GM12878 (cell line): ENCODE measurements around the gene IL1RAP. TPM values are rescaled to one million over a fixed set of nuclear protein-coding genes. Genes with fewer than 3 reads are reported as not detected.

ENCODE experiments used
- ATAC-seq: fragments of 200-7000 bp; cut with Tn5 transposase; 3 replicates; pipeline ENCODE4 v1.9.1; 2020; ENCODE audit warnings: mild to moderate bottlenecking, moderate library complexity
- BruUV-seq: library from RNA; stranded (reverse); fragments of 400-500 nt; replicated peaks from 2 replicates; lab custom pipeline; 2021; lab: Mats Ljungman, UMichigan
- CTCF ChIA-PET: fragments of 300-600 bp; sonication (Branson Sonifier 250); formaldehyde crosslinking; extraction: SDS; loops from one replicate; lab custom pipeline; 2021; ENCODE audit warnings: inconsistent platforms; lab: Yijun Ruan, JAX
- POLR2A ChIA-PET: fragments of 350-600 bp; formaldehyde crosslinking; extraction: SDS; loops from one replicate; lab custom pipeline; 2021; ENCODE audit warnings: inconsistent platforms; lab: Charles Lee
- RAD21 ChIA-PET: fragments of 300-600 bp; sonication (Branson Sonifier 250); formaldehyde crosslinking; loops from one replicate; lab custom pipeline; 2023; ENCODE audit warnings: antibody characterized with exemption; ENCODE audit not compliant: unreplicated experiment; lab: Charles Lee
- SMC1A ChIA-PET: fragments of 300-600 bp; sonication (Branson Sonifier 250); formaldehyde crosslinking; loops from one replicate; lab custom pipeline; 2023; ENCODE audit not compliant: unreplicated experiment, uncharacterized antibody; lab: Charles Lee
- DNase-seq: peaks from one replicate; pipeline ENCODE4 v3.0.0-alpha.2; 2011; ENCODE audit warnings: low read depth, low spot score
- FAIRE-seq: peaks from 3 replicates; lab custom pipeline; 2011; peaks lifted over from hg19 to GRCh38; lab: Jason Lieb, UNC
- H2AFZ ChIP-seq: 2 replicates; pipeline ENCODE4 v1.6.0; 2011; ENCODE audit warnings: low read depth, low read length, control low read depth; ENCODE audit not compliant: control insufficient read depth
- H3K27ac ChIP-seq: 2 replicates; pipeline ENCODE4 v1.5.1; 2011; ENCODE audit warnings: control low read depth; ENCODE audit not compliant: control insufficient read depth, insufficient read depth
- H3K27me3 ChIP-seq, 2 experiments: replicated peaks in 1 of 2; 2 replicates each; pipeline versions ENCODE4 v1.6.0 to v1.6.1; 2011; ENCODE audit warnings: low read length in 1 of 2; ENCODE audit not compliant: control insufficient read depth in 2 of 2, insufficient read depth in 2 of 2
- H3K36me3 ChIP-seq, 2 experiments: 2 replicates each; pipeline ENCODE4 v1.5.1; 2011; ENCODE audit warnings: low read length in 1 of 2; ENCODE audit not compliant: control insufficient read depth in 2 of 2, insufficient read depth in 2 of 2
- H3K4me1 ChIP-seq: 2 replicates; pipeline ENCODE4 v1.6.1; 2011; ENCODE audit warnings: mild to moderate bottlenecking, low read length, moderate library complexity, mixed read lengths; ENCODE audit not compliant: control insufficient read depth, insufficient read depth
- H3K4me2 ChIP-seq: 2 replicates; pipeline ENCODE4 v1.6.0; 2011; ENCODE audit warnings: control low read depth; ENCODE audit not compliant: control insufficient read depth, insufficient read depth
- H3K4me3 ChIP-seq: fragments of 200-600 bp; sonication (generic); 2 replicates; pipeline ENCODE4 v1.5.1; 2016
- H3K79me2 ChIP-seq: 2 replicates; pipeline ENCODE4 v1.6.0; 2011; ENCODE audit warnings: low read length; ENCODE audit not compliant: control insufficient read depth, insufficient read depth
- H3K9ac ChIP-seq: 2 replicates; pipeline ENCODE4 v1.8.0; 2011; ENCODE audit warnings: low read length, control low read depth, mixed read lengths; ENCODE audit not compliant: control insufficient read depth, insufficient read depth
- H3K9me3 ChIP-seq: replicated peaks from 3 replicates; pipeline ENCODE4 v1.5.1; 2011; ENCODE audit warnings: mild to moderate bottlenecking, low read length; ENCODE audit not compliant: control insufficient read depth, insufficient read depth
- H4K20me1 ChIP-seq: 2 replicates; pipeline ENCODE4 v1.6.0; 2011; ENCODE audit not compliant: control insufficient read depth, insufficient read depth
- ATF2 ChIP-seq: IDR thresholded peaks from 2 replicates; pipeline ENCODE4 v1.6.1; 2012; ENCODE audit warnings: low read length, inconsistent platforms
- ATF7 ChIP-seq: fragments of 450-650 bp; IDR thresholded peaks from 2 replicates; pipeline ENCODE4 v1.6.1; 2016; ENCODE audit warnings: low read depth, mild to moderate bottlenecking
- BACH1 ChIP-seq: fragments of 450-650 bp; IDR thresholded peaks from 2 replicates; pipeline ENCODE4 v1.6.1; 2017; ENCODE audit warnings: mild to moderate bottlenecking, borderline replicate concordance
- CBFB ChIP-seq: IDR thresholded peaks from 2 replicates; pipeline ENCODE4 v1.6.1; 2016; ENCODE audit warnings: antibody characterized with exemption, low read depth
- EP300 ChIP-seq, 2 experiments: fragments of 150-350 bp in 1 of 2; IDR thresholded peaks; 2 replicates each; pipeline ENCODE4 v1.6.1; 2011 to 2012; ENCODE audit warnings: low read depth in 2 of 2, low read length in 2 of 2, borderline replicate concordance in 1 of 2, improper control_type of control experiment in 1 of 2, inconsistent platforms in 1 of 2; ENCODE audit not compliant: control insufficient read depth in 1 of 2
- EZH2 ChIP-seq: IDR thresholded peaks from 2 replicates; pipeline ENCODE4 v1.6.1; 2012; ENCODE audit warnings: low read depth, mild to moderate bottlenecking, control low read depth, inconsistent platforms, low read length, borderline replicate concordance; ENCODE audit not compliant: control insufficient read depth
- GATAD2B ChIP-seq: fragments of 450-650 bp; conservative IDR thresholded peaks from 2 replicates; pipeline ENCODE4 v1.6.1; 2017; ENCODE audit warnings: low read depth, mild to moderate bottlenecking, moderate library complexity
- HCFC1 ChIP-seq: fragments of 150-350 bp; IDR thresholded peaks from 2 replicates; pipeline ENCODE4 v1.6.1; 2014; ENCODE audit warnings: low read length
- KDM1A ChIP-seq: fragments of 200-600 bp; sonication (generic); IDR thresholded peaks from 2 replicates; pipeline ENCODE4 v1.6.1; 2016; ENCODE audit warnings: borderline replicate concordance
- LARP7 ChIP-seq: fragments of 450-650 bp; IDR thresholded peaks from 2 replicates; pipeline ENCODE4 v1.6.1; 2017; ENCODE audit warnings: mild to moderate bottlenecking
- MXI1 ChIP-seq: fragments of 150-350 bp; IDR thresholded peaks from 2 replicates; pipeline ENCODE4 v1.6.1; 2011; ENCODE audit warnings: low read depth, mild to moderate bottlenecking, inconsistent platforms, low read length, improper control_type of control experiment
- PRDM15 ChIP-seq: fragments of 450-650 bp; formaldehyde crosslinking; IDR thresholded peaks from 2 replicates; pipeline ENCODE4 v1.4.0; 2020; ENCODE audit warnings: mild to moderate bottlenecking, moderate library complexity
- RAD21 ChIP-seq: IDR thresholded peaks from 2 replicates; pipeline ENCODE4 v1.6.1; 2011; ENCODE audit warnings: mild to moderate bottlenecking, low read depth, low read length, moderate library complexity; ENCODE audit not compliant: insufficient read depth
- RFX5 ChIP-seq: IDR thresholded peaks from 2 replicates; pipeline ENCODE4 v1.6.1; 2011; ENCODE audit warnings: low read depth, low read length, improper control_type of control experiment
- SMARCA5 ChIP-seq: fragments of 450-650 bp; IDR thresholded peaks from 2 replicates; pipeline ENCODE4 v1.6.1; 2017; ENCODE audit warnings: mild to moderate bottlenecking
- SPI1 ChIP-seq: IDR thresholded peaks from 2 replicates; pipeline ENCODE4 v1.6.1; 2011; ENCODE audit warnings: low read depth, mild to moderate bottlenecking, low read length, moderate library complexity, borderline replicate concordance; ENCODE audit not compliant: insufficient read depth
- YBX1 ChIP-seq: fragments of 450-650 bp; IDR thresholded peaks from 2 replicates; pipeline ENCODE4 v1.6.1; 2016; ENCODE audit warnings: antibody characterized with exemption
- ZNF24 ChIP-seq: fragments of 450-650 bp; IDR thresholded peaks from 2 replicates; pipeline ENCODE4 v1.6.1; 2017; ENCODE audit warnings: antibody characterized with exemption, mild to moderate bottlenecking
- WGBS: methylation state at CpG from one replicate; pipeline ENCODE4 v1.1.6; 2016; ENCODE audit warnings: low lambda C conversion rate; ENCODE audit not compliant: insufficient replicate concordance, insufficient coverage; ENCODE audit errors: missing lambda C conversion rate; 5-methylcytosine and 5-hydroxymethylcytosine counted together
- in situ Hi-C: fragments of 300-500 bp; cut with MboI; formaldehyde crosslinking; loops from 9 replicates; pipeline ENCODE4 v1.14.3; 2018; ENCODE audit warnings: mixed read lengths
- intact Hi-C: fragments of 100-400 bp; cut with micrococcal nuclease; formaldehyde crosslinking; loops from one replicate; pipeline ENCODE4 v1.14.2; 2022; ENCODE audit not compliant: unreplicated experiment
- polyA plus RNA-seq, 11 experiments: library from polyadenylated mRNA; depleted of rRNA in 4 of 11; unstranded in 6 of 11; stranded (reverse) in 5 of 11; fragments of >200 nt; fragmentation: Nextera tagmentation in 4 of 11; fragmentation: Illumina TruSeq in 1 of 11; extraction: Ambion mirVana in 4 of 11; extraction: Trizol in 1 of 11; gene quantifications; 1 replicate in 1 of 11; 2 replicates in 10 of 11; pipeline versions ENCODE4 v1.2.1 to v1.2.3, GENCODE V29; 2011 to 2016; ENCODE audit warnings: inconsistent platforms in 2 of 11, missing spikeins in 2 of 11, low read depth in 1 of 11
- total RNA-seq, 4 experiments: library from RNA; depleted of rRNA in 3 of 4; stranded (reverse); fragments of >200 nt in 3 of 4; fragmentation: Illumina TruSeq in 1 of 4; extraction: Trizol in 1 of 4; gene quantifications; 2 replicates each; pipeline versions ENCODE4 v1.2.1 to v1.2.3, GENCODE V29; 2013 to 2021

The IL1RAP gene
- total and polyA plus RNA-seq, 10 of the 15 experiments (the other 5 are each of a cell fraction or from before 2014, with no cell fraction given) = 0.17 to 1.0 (median 0.44) TPM; not detected in 1

DNA sequence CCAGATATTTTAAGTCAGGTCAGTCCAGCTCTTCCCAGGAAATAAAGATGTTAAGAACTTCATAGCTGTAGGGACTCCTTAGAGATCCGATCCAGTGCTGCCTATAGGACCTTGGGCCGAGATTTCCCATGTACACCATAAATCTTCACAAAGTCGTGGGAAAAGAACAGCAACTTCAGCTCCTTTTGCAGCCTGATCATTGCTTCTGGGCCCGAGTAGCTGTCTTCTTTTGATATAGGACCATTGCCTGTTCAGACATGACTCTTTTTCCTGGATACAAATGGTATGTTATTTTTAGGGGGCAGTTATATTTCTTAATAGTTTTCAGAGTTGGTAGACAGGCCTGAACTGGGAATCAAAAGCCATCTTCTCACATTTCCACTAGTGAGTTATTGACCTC lies 20.5 kb downstream of the IL1RAP start:
- ATAC-seq (no peak), FAIRE-seq (no peak), DNase-seq (no peak)
- H3K9ac ChIP-seq = no peak overlapping the region
- no peaks in the 10 kb centered on the region for H3K36me3 ChIP-seq
- no peak overlapping the region for H3K27ac ChIP-seq
- no peaks in the 10 kb centered on the region for H3K9me3 ChIP-seq
- no peaks in the 10 kb centered on the region for H3K27me3 ChIP-seq
- CTCF ChIA-PET = interaction anchor here (1.1 kb wide), 1 partner anchor 15 kb away, joined by 3 read pairs; no protein-coding TSS in a partner anchor
- BruUV-seq = no TSS peak
- H3K4me3 ChIP-seq = no peak overlapping the region
- no peak for TF ChIP-seq RAD21
- no peak for TF ChIP-seq LARP7
- TF ChIP-seq BACH1 = no peak
- no peak for TF ChIP-seq KDM1A
- no peak for TF ChIP-seq MXI1
- TF ChIP-seq EZH2 = no peak
- TF ChIP-seq SPI1 = no peak
- TF ChIP-seq GATAD2B = no peak
- TF ChIP-seq YBX1 = no peak
- no peak for TF ChIP-seq SMARCA5
- no peak for TF ChIP-seq ATF2
- TF ChIP-seq ZNF24 = no peak
- no peak for TF ChIP-seq ATF7
- no peak for TF ChIP-seq EP300 (IDR thresholded peaks at IDR 0.05; ENCODE audit: borderline replicate concordance in 1 of 2, control insufficient read depth in 1 of 2, low read depth in 2 of 2, low read length in 2 of 2)
- TF ChIP-seq CBFB = no peak
- no peak for TF ChIP-seq RFX5
- TF ChIP-seq HCFC1 = no peak
- no peak for TF ChIP-seq PRDM15 (CRISPR knock-in tag)
- in situ Hi-C loops (no loop called here), intact Hi-C loops (no loop called here)
- no peaks in the 10 kb centered on the region for H3K4me1 ChIP-seq
- RAD21 ChIA-PET = no interaction called here
- H4K20me1 ChIP-seq = no peaks in the 10 kb centered on the region
- H3K79me2 ChIP-seq = no peaks in the 10 kb centered on the region
- no peak overlapping the region for H3K4me2 ChIP-seq
- WGBS = 35% methylated on average over 4 of the region's 4 CpGs
- no peak overlapping the region for H2AFZ ChIP-seq
- SMC1A ChIA-PET = interaction anchor here (0.9 kb wide), 1 partner anchor 10 kb away, joined by 3 read pairs; no protein-coding TSS in a partner anchor
- POLR2A ChIA-PET = no interaction called here
